Neural progenitor cell (in vitro differentiated cells): ENCODE measurements around the gene EHMT1. TPM values are rescaled to one million over a fixed set of nuclear protein-coding genes. Genes with fewer than 3 reads are reported as not detected.

ENCODE experiments used
- DNase-seq: peaks from one replicate; pipeline ENCODE4 v3.0.0-alpha.2; 2016; ENCODE audit warnings: low spot score
- H2AFZ ChIP-seq: fragments of 200-600 bp; sonication (generic); replicated peaks from 2 replicates; pipeline ENCODE4 v1.6.1; 2016; ENCODE audit warnings: antibody characterized with exemption
- H3F3A ChIP-seq: fragments of 200-600 bp; sonication (generic); 2 replicates; pipeline ENCODE4 v1.6.1; 2016; ENCODE audit warnings: antibody characterized with exemption, low read depth
- H3K27ac ChIP-seq: fragments of 200-600 bp; sonication (generic); 2 replicates; pipeline ENCODE4 v1.5.1; 2016; ENCODE audit warnings: mild to moderate bottlenecking
- H3K27me3 ChIP-seq: fragments of 200-600 bp; sonication (generic); 2 replicates; pipeline ENCODE4 v1.6.1; 2016; ENCODE audit warnings: mild to moderate bottlenecking, moderate library complexity
- H3K36me3 ChIP-seq: fragments of 200-600 bp; sonication (generic); 2 replicates; pipeline ENCODE4 v1.5.1; 2016
- H3K4me1 ChIP-seq: fragments of 200-600 bp; sonication (generic); 2 replicates; pipeline ENCODE4 v1.6.1; 2016; ENCODE audit warnings: mixed run types
- H3K4me2 ChIP-seq: fragments of 200-600 bp; sonication (generic); 2 replicates; pipeline ENCODE4 v1.6.1; 2016
- H3K4me3 ChIP-seq: fragments of 200-600 bp; sonication (generic); 2 replicates; pipeline ENCODE4 v1.5.1; 2016
- H3K79me2 ChIP-seq: fragments of 200-600 bp; sonication (generic); 2 replicates; pipeline ENCODE4 v1.6.1; 2016; ENCODE audit warnings: low read depth
- H3K9ac ChIP-seq: fragments of 200-600 bp; sonication (generic); 2 replicates; pipeline ENCODE4 v1.6.1; 2016
- H3K9me3 ChIP-seq: fragments of 200-600 bp; sonication (generic); 2 replicates; pipeline ENCODE4 v1.5.1; 2016; ENCODE audit warnings: low read depth
- H4K20me1 ChIP-seq: fragments of 200-600 bp; sonication (generic); 2 replicates; pipeline ENCODE4 v1.6.1; 2016; ENCODE audit warnings: low read depth
- H3K27ac Mint-ChIP-seq: 3 replicates; pipeline ENCODE4 v1.8.0; 2021; ENCODE audit warnings: mixed read lengths
- H3K27me3 Mint-ChIP-seq: 2 replicates; pipeline ENCODE4 v1.8.0; 2022; ENCODE audit warnings: low read depth, mild to moderate bottlenecking, inconsistent platforms, moderate library complexity, mixed read lengths; ENCODE audit not compliant: insufficient read depth
- H3K36me3 Mint-ChIP-seq: 3 replicates; pipeline ENCODE4 v1.8.0; 2021; ENCODE audit warnings: mixed read lengths
- H3K4me1 Mint-ChIP-seq: 3 replicates; pipeline ENCODE4 v1.8.0; 2021; ENCODE audit warnings: mixed read lengths
- H3K4me3 Mint-ChIP-seq: 3 replicates; pipeline ENCODE4 v1.8.0; 2021; ENCODE audit warnings: mild to moderate bottlenecking, moderate library complexity, mixed read lengths
- H3K9me3 Mint-ChIP-seq: 3 replicates; pipeline ENCODE4 v1.8.0; 2020; ENCODE audit warnings: mixed read lengths
- CTCF ChIP-seq: fragments of 200-600 bp; sonication (generic); IDR thresholded peaks from 2 replicates; pipeline ENCODE4 v1.5.1; 2017; ENCODE audit warnings: antibody characterized with exemption, mild to moderate bottlenecking
- EZH2 ChIP-seq: fragments of 200-600 bp; sonication (generic); IDR thresholded peaks from 2 replicates; pipeline ENCODE4 v1.6.1; 2017; ENCODE audit warnings: antibody characterized with exemption, mild to moderate bottlenecking, moderate library complexity
- EZH2phosphoT487 ChIP-seq: fragments of 200-600 bp; sonication (generic); IDR thresholded peaks from 2 replicates; pipeline ENCODE4 v1.6.1; 2017; ENCODE audit warnings: antibody characterized with exemption
- total RNA-seq: library from RNA; depleted of rRNA; stranded (reverse); fragments of >200 nt; gene quantifications from 2 replicates; pipeline ENCODE4 v1.2.3, GENCODE V29; 2015; ENCODE audit warnings: low replicate concordance

The EHMT1 gene
- total RNA-seq, 1 donor from 2014 or later = 47.8 TPM

GRCh38 chr9:137772281-137772873 is 153.6 kb downstream of the EHMT1 start:
- Histone ChIP-seq H3K79me2 (peaks cover 12% of the 10 kb centered on the region), H3K36me3 (peaks cover 11% of the 10 kb centered on the region)
- DNase-seq = peak; percentile 38

GRCh38 chr9:137774775-137775386 is 156.1 kb downstream of the EHMT1 start:
- no peak for TF ChIP-seq CTCF
- Histone ChIP-seq H3K9me3 (no peaks in the 10 kb centered on the region), H3K4me3 (no peak overlapping the region), H3K4me1 (no peaks in the 10 kb centered on the region), H3F3A (no peaks in the 10 kb centered on the region), H3K27ac (no peak overlapping the region), H3K27me3 (no peaks in the 10 kb centered on the region), H3K4me2 (no peak overlapping the region), H4K20me1 (no peaks in the 10 kb centered on the region), H2AFZ (no peak overlapping the region), H3K9ac (no peak overlapping the region), H3K36me3 (no peaks in the 10 kb centered on the region), H3K79me2 (peaks cover 11% of the 10 kb centered on the region)
- Mint-ChIP-seq H3K27ac (no peak overlapping the region), H3K36me3 (peaks cover 36% of the 10 kb centered on the region), H3K9me3 (peaks cover 7% of the 10 kb centered on the region), H3K27me3 (no peaks in the 10 kb centered on the region), H3K4me1 (no peaks in the 10 kb centered on the region), H3K4me3 (no peak overlapping the region)
- DNase-seq = no peak

More at GRCh38 chr9:137772281-137772873, 153.6 kb downstream of the EHMT1 start:
- H3K4me1 ChIP-seq = no peaks in the 10 kb centered on the region
- H3K4me2 ChIP-seq = no peak overlapping the region
- H3K27me3 ChIP-seq = no peaks in the 10 kb centered on the region
- no peak overlapping the region for H3K27ac ChIP-seq
- no peaks in the 10 kb centered on the region for H3K9me3 ChIP-seq
- no peak overlapping the region for H3K9ac ChIP-seq
- Mint-ChIP-seq H3K27ac (no peak overlapping the region), H3K9me3 (peaks cover 20% of the 10 kb centered on the region), H3K4me1 (no peaks in the 10 kb centered on the region), H3K4me3 (no peak overlapping the region), H3K27me3 (no peaks in the 10 kb centered on the region), H3K36me3 (peaks cover 43% of the 10 kb centered on the region)
- H3F3A ChIP-seq = no peaks in the 10 kb centered on the region
- H2AFZ ChIP-seq = no peak overlapping the region
- no peaks in the 10 kb centered on the region for H4K20me1 ChIP-seq
- H3K4me3 ChIP-seq = no peak overlapping the region
- TF ChIP-seq EZH2 (no peak), CTCF (peak; percentile 43), EZH2phosphoT487 (no peak)

- H3F3A ChIP-seq = no peaks in the 10 kb centered on the region
- H3K9me3 ChIP-seq = no peaks in the 10 kb centered on the region
- H3K9me3 Mint-ChIP-seq = no peaks in the 10 kb centered on the region
- H3K36me3 Mint-ChIP-seq = peaks cover 22% of the 10 kb centered on the region
- no peak overlapping the region for H3K4me3 ChIP-seq
- H3K27me3 Mint-ChIP-seq = no peaks in the 10 kb centered on the region
- H3K4me2 ChIP-seq = no peak overlapping the region
- no peaks in the 10 kb centered on the region for H4K20me1 ChIP-seq
- no peak overlapping the region for H3K9ac ChIP-seq
- no peak overlapping the region for H3K27ac Mint-ChIP-seq
- TF ChIP-seq EZH2 = no peak
- TF ChIP-seq CTCF = no peak
- no peak for TF ChIP-seq EZH2phosphoT487
- no peaks in the 10 kb centered on the region for H3K4me1 ChIP-seq
- H2AFZ ChIP-seq = no peak overlapping the region
- H3K36me3 ChIP-seq = no peaks in the 10 kb centered on the region
- H3K79me2 ChIP-seq = peaks cover 6% of the 10 kb centered on the region
- H3K4me1 Mint-ChIP-seq = no peaks in the 10 kb centered on the region
- DNase-seq = no peak
- H3K27ac ChIP-seq = no peak overlapping the region
- no peak overlapping the region for H3K4me3 Mint-ChIP-seq
- no peaks in the 10 kb centered on the region for H3K27me3 ChIP-seq
Observed at GRCh38 chr9:137776306-137776995, 157.6 kb downstream of the EHMT1 start.
